ENCODE measurements around the gene NFIX.
"Not testable (repeated sequence)": the region's sequence is repeated elsewhere in the genome, so short reads cannot be mapped to it uniquely, and the experiment has no call there.

NFIX gene

GRCh38 chr19:12965017-12965811 is 30.1 kb upstream of the NFIX start:
- H3K4me1 ChIP-seq (ENCODE audit: control insufficient read depth, insufficient read depth, low read length) = peaks cover 6% of the 10 kb centered on the region; the same call in 1 of the 2 replicates
- no peaks in the 10 kb centered on the region for H3K36me3 ChIP-seq (ENCODE audit: control insufficient read depth, insufficient read depth, low read length)
- no peaks in the 10 kb centered on the region for H3K9me3 ChIP-seq (ENCODE audit: control insufficient read depth, insufficient read depth, low read length)
- peak overlapping the region; percentile 59; the same call in 1 of the 2 replicates for H3K9ac ChIP-seq (ENCODE audit: low read depth, low read length)
- H3K27me3 ChIP-seq (ENCODE audit: control insufficient read depth, insufficient read depth, low read length) = no peaks in the 10 kb centered on the region
- H3K4me3 ChIP-seq (ENCODE audit: low read depth, low read length) = peak overlapping the region; percentile 70
- H3K27ac ChIP-seq (ENCODE audit: low read depth, low read length) = peak overlapping the region; percentile 46

GRCh38 chr19:12965812-12966135 is 29.5 kb upstream of the NFIX start:
- Histone ChIP-seq H3K9me3 (ENCODE audit: control insufficient read depth, insufficient read depth, low read length) (no peaks in the 10 kb centered on the region), H3K36me3 (ENCODE audit: control insufficient read depth, insufficient read depth, low read length) (no peaks in the 10 kb centered on the region), H3K27ac (ENCODE audit: low read depth, low read length) (no peak overlapping the region), H3K9ac (ENCODE audit: low read depth, low read length) (no peak overlapping the region), H3K4me3 (ENCODE audit: low read depth, low read length) (peak overlapping the region; percentile 70; the same call in 1 of the 2 replicates), H3K4me1 (ENCODE audit: control insufficient read depth, insufficient read depth, low read length) (peaks cover 6% of the 10 kb centered on the region; the same call in 1 of the 2 replicates), H3K27me3 (ENCODE audit: control insufficient read depth, insufficient read depth, low read length) (no peaks in the 10 kb centered on the region)

GRCh38 chr19:12967907-12968306 is 27.4 kb upstream of the NFIX start:
- no peaks in the 10 kb centered on the region for H3K27me3 ChIP-seq (ENCODE audit: control insufficient read depth, insufficient read depth, low read length)
- H3K9ac ChIP-seq (ENCODE audit: low read depth, low read length) = no peak overlapping the region
- no peaks in the 10 kb centered on the region for H3K9me3 ChIP-seq (ENCODE audit: control insufficient read depth, insufficient read depth, low read length)
- H3K4me1 ChIP-seq (ENCODE audit: control insufficient read depth, insufficient read depth, low read length) = peaks cover 6% of the 10 kb centered on the region; the same call in 1 of the 2 replicates
- no peak overlapping the region for H3K4me3 ChIP-seq (ENCODE audit: low read depth, low read length)
- H3K36me3 ChIP-seq (ENCODE audit: control insufficient read depth, insufficient read depth, low read length) = no peaks in the 10 kb centered on the region
- no peak overlapping the region for H3K27ac ChIP-seq (ENCODE audit: low read depth, low read length)

- Histone ChIP-seq H3K4me1 (ENCODE audit: control insufficient read depth, insufficient read depth, low read length) (peaks cover 6% of the 10 kb centered on the region; the same call in 1 of the 2 replicates), H3K36me3 (ENCODE audit: control insufficient read depth, insufficient read depth, low read length) (no peaks in the 10 kb centered on the region), H3K9me3 (ENCODE audit: control insufficient read depth, insufficient read depth, low read length) (no peaks in the 10 kb centered on the region), H3K4me3 (ENCODE audit: low read depth, low read length) (no peak within 1 kb of the TSS), H3K27me3 (ENCODE audit: control insufficient read depth, insufficient read depth, low read length) (no peaks in the 10 kb centered on the region), H3K27ac (ENCODE audit: low read depth, low read length) (no peak within 1 kb of the TSS), H3K9ac (ENCODE audit: low read depth, low read length) (no peak within 1 kb of the TSS)
Measured at GRCh38 chr19:12969292-12969988, 25.8 kb upstream of the NFIX start, which contains the start of gene DAND5. Gene DAND5, plus strand, starts transcription at chr19:12969576. Its CDS starts 85 bp downstream, at chr19:12969661.

GRCh38 chr19:12970070-12970820 is 25.0 kb upstream of the NFIX start:
- no peak overlapping the region for H3K4me3 ChIP-seq (ENCODE audit: low read depth, low read length)
- H3K4me1 ChIP-seq (ENCODE audit: control insufficient read depth, insufficient read depth, low read length) = peaks cover 4% of the 10 kb centered on the region; the same call in 1 of the 2 replicates
- H3K27ac ChIP-seq (ENCODE audit: low read depth, low read length) = no peak overlapping the region
- no peaks in the 10 kb centered on the region for H3K36me3 ChIP-seq (ENCODE audit: control insufficient read depth, insufficient read depth, low read length)
- no peaks in the 10 kb centered on the region for H3K9me3 ChIP-seq (ENCODE audit: control insufficient read depth, insufficient read depth, low read length)
- no peak overlapping the region for H3K9ac ChIP-seq (ENCODE audit: low read depth, low read length)
- no peaks in the 10 kb centered on the region for H3K27me3 ChIP-seq (ENCODE audit: control insufficient read depth, insufficient read depth, low read length)

- Histone ChIP-seq H3K9me3 (ENCODE audit: control insufficient read depth, insufficient read depth, low read length) (no peaks in the 10 kb centered on the region), H3K27me3 (ENCODE audit: control insufficient read depth, insufficient read depth, low read length) (no peaks in the 10 kb centered on the region), H3K4me1 (ENCODE audit: control insufficient read depth, insufficient read depth, low read length) (peaks cover 4% of the 10 kb centered on the region; the same call in 1 of the 2 replicates), H3K9ac (ENCODE audit: low read depth, low read length) (no peak overlapping the region), H3K36me3 (ENCODE audit: control insufficient read depth, insufficient read depth, low read length) (no peaks in the 10 kb centered on the region), H3K4me3 (ENCODE audit: low read depth, low read length) (no peak overlapping the region), H3K27ac (ENCODE audit: low read depth, low read length) (no peak overlapping the region)
Measured at GRCh38 chr19:12973236-12973635, 22.0 kb upstream of the NFIX start.

DNA sequence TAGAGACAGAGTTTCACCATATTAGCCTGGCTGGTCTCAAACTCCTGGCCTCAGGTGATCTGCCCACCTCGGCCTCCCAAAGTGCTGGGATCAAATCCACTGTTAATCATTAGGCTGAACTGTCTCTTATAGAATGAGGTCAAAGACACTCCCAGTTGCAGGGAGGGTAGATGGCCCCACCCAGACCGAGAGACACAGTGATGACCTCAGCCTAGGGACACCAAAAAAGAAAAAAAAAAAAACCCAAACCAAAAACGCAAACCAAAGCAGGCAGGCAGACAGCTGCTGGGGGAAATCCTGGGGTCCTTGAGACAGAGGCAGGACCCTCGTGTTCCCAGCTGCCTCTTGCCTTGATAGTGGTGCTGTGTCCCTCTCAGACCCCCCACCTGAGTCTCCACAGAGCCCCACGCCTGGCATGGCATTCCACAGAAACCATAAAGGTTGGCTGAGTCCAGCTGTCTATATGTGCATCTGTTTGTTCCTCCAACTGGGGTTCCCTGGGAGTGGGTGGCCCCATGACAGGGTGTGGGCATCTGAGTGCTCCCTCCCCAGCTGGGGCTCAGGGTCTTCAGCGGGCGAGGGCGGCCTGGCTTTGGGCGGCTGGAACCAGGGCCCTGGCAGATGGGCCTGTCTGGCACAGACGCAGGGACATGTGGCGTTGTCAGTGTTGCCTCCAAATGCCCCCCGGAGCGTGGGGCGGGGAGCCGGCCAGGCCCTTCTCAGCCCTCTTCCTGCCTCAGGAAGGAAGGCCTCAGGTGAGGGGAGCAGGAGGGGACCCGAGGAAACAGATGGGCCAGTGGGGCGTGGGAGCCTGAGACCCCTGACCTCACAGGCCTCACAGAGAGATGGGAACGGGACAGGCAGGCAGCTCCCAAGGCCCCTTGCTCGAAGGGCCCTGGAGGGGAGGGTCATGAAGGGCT is 20.7 kb upstream of the NFIX start:
- peaks cover 2% of the 10 kb centered on the region; the same call in 1 of the 2 replicates for H3K4me1 ChIP-seq (ENCODE audit: control insufficient read depth, insufficient read depth, low read length)
- no peak overlapping the region for H3K27ac ChIP-seq (ENCODE audit: low read depth, low read length)
- H3K9ac ChIP-seq (ENCODE audit: low read depth, low read length) = no peak overlapping the region
- H3K9me3 ChIP-seq (ENCODE audit: control insufficient read depth, insufficient read depth, low read length) = no peaks in the 10 kb centered on the region
- H3K36me3 ChIP-seq (ENCODE audit: control insufficient read depth, insufficient read depth, low read length) = no peaks in the 10 kb centered on the region
- H3K4me3 ChIP-seq (ENCODE audit: low read depth, low read length) = no peak overlapping the region
- H3K27me3 ChIP-seq (ENCODE audit: control insufficient read depth, insufficient read depth, low read length) = no peaks in the 10 kb centered on the region

DNA sequence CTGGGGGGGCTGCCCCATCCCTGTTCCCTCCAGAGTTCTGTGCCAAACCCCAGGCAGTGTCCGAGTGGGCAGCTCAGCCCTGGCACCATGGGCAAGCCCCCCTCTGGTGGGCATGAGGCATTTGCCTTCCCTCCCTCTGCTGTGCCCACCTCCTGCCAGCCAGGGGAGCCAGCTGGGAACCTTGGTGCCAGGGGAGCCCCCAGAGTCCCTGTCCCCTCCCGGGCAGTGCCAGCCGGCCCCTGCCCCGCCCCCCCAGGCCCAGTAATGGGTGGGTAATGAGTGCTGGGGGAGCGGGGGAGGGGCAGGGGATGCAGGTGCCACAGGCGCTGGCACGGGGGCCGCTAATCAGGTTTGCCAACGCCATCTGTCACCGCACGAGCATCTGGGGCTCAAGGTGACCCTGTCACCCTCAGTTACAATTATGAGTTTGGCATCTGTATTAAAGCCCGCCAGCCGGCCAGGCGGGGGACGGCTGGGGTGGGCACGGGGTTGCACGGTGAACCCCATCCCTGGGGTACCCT is 20.0 kb upstream of the NFIX start:
- Histone ChIP-seq H3K27me3 (ENCODE audit: control insufficient read depth, insufficient read depth, low read length) (no peaks in the 10 kb centered on the region), H3K4me3 (ENCODE audit: low read depth, low read length) (no peak overlapping the region), H3K27ac (ENCODE audit: low read depth, low read length) (no peak overlapping the region), H3K9ac (ENCODE audit: low read depth, low read length) (no peak overlapping the region), H3K9me3 (ENCODE audit: control insufficient read depth, insufficient read depth, low read length) (no peaks in the 10 kb centered on the region), H3K36me3 (ENCODE audit: control insufficient read depth, insufficient read depth, low read length) (no peaks in the 10 kb centered on the region), H3K4me1 (ENCODE audit: control insufficient read depth, insufficient read depth, low read length) (no peaks in the 10 kb centered on the region)

DNA sequence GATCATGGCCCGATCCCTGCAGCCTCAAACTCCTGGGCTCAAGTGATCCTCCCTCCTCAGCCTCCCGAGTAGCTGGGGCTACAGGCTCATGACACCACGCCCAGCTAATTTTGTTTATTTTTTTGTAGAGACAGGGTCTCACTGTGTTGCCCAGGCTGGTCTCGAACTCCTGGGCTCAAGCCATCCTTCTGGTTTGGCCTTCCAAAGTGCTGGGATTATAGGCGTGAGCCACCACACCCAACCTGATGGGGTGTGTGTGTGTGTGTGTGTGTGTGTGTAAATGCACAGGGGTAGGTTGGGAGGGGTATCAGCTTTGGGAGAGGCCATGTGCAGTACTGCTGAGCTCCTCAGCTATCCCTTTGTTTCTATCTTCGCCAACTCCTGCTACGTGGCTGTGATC is 19.2 kb upstream of the NFIX start:
- H3K4me1 ChIP-seq (ENCODE audit: control insufficient read depth, insufficient read depth, low read length); H3K27ac ChIP-seq (ENCODE audit: low read depth, low read length); H3K36me3 ChIP-seq (ENCODE audit: control insufficient read depth, insufficient read depth, low read length); H3K9ac ChIP-seq (ENCODE audit: low read depth, low read length); H3K9me3 ChIP-seq (ENCODE audit: control insufficient read depth, insufficient read depth, low read length); H3K4me3 ChIP-seq (ENCODE audit: low read depth, low read length); H3K27me3 ChIP-seq (ENCODE audit: control insufficient read depth, insufficient read depth, low read length): not testable (repeated sequence)

DNA sequence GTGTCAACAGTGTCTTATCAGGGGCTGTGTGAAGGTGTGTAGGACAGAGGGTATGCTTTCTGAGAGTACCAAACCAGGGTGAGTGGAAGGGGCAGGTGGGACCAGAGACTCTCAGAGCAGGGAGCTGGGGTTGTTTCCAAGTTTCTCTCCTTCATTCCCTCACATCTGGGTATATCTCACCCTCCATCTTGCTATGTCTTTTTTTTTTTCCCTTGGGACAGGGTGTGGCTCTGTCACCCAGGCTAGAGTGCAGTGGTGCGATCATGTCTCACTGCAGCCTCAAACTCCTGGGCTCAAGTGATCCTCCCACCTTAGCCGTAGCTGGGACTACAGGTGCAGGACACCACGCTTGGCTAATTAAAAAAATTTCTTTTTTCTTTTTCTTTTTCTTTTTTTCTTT is 15.3 kb upstream of the NFIX start:
- no peak overlapping the region for H3K27ac ChIP-seq (ENCODE audit: low read depth, low read length)
- H3K27me3 ChIP-seq (ENCODE audit: control insufficient read depth, insufficient read depth, low read length) = peaks cover 28% of the 10 kb centered on the region
- no peak overlapping the region for H3K9ac ChIP-seq (ENCODE audit: low read depth, low read length)
- no peaks in the 10 kb centered on the region for H3K4me1 ChIP-seq (ENCODE audit: control insufficient read depth, insufficient read depth, low read length)
- no peaks in the 10 kb centered on the region for H3K9me3 ChIP-seq (ENCODE audit: control insufficient read depth, insufficient read depth, low read length)
- no peak overlapping the region for H3K4me3 ChIP-seq (ENCODE audit: low read depth, low read length)
- H3K36me3 ChIP-seq (ENCODE audit: control insufficient read depth, insufficient read depth, low read length) = no peaks in the 10 kb centered on the region
